ENCODE measurements around the gene TAAR9.

DNA sequence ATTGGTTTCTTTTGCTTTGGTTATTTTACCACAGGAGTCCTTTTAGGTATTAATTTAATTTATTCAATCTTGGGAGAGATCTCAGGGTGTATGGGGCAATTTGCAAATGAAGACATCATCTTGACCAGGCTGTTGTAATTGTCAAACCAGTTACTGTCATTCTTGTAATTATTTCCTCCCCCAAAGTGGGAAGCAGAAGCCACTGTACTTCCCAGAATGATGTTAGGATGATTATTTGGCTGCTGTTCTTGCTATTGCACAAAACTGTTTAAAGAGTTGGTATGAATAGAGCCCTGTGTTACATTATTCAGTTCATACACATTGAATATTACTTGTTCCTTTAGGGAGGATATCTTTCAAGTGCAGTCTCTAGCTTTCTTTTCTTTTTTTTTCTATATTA is 33.7 kb downstream of the TAAR9 start:
- no peak for TF ChIP-seq YY1 (IDR thresholded peaks at IDR 0.05; ENCODE audit: low read depth)
- TF ChIP-seq, protein P1, sequence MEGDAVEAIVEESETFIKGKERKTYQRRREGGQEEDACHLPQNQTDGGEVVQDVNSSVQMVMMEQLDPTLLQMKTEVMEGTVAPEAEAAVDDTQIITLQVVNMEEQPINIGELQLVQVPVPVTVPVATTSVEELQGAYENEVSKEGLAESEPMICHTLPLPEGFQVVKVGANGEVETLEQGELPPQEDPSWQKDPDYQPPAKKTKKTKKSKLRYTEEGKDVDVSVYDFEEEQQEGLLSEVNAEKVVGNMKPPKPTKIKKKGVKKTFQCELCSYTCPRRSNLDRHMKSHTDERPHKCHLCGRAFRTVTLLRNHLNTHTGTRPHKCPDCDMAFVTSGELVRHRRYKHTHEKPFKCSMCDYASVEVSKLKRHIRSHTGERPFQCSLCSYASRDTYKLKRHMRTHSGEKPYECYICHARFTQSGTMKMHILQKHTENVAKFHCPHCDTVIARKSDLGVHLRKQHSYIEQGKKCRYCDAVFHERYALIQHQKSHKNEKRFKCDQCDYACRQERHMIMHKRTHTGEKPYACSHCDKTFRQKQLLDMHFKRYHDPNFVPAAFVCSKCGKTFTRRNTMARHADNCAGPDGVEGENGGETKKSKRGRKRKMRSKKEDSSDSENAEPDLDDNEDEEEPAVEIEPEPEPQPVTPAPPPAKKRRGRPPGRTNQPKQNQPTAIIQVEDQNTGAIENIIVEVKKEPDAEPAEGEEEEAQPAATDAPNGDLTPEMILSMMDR (IDR thresholded peaks at IDR 0.05): no peak
- TF ChIP-seq, protein P2, sequence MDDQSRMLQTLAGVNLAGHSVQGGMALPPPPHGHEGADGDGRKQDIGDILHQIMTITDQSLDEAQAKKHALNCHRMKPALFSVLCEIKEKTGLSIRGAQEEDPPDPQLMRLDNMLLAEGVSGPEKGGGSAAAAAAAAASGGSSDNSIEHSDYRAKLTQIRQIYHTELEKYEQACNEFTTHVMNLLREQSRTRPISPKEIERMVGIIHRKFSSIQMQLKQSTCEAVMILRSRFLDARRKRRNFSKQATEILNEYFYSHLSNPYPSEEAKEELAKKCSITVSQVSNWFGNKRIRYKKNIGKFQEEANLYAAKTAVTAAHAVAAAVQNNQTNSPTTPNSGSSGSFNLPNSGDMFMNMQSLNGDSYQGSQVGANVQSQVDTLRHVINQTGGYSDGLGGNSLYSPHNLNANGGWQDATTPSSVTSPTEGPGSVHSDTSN (IDR thresholded peaks at IDR 0.05): no peak
- TF ChIP-seq EP300 (IDR thresholded peaks at IDR 0.05; ENCODE audit: borderline replicate concordance in 1 of 2, low read depth in 1 of 2, low read length in 1 of 2): no peak

Measured in SK-N-SH (cell line).